GM18526 (cell line): ENCODE data around the gene ATP11A.

Source experiments
- POLR2A ChIP-seq: IDR thresholded peaks from 3 replicates; pipeline ENCODE4 v1.6.1; 2011; ENCODE audit not compliant: insufficient read length; ENCODE audit errors: extremely low read depth

Gene ATP11A

DNA sequence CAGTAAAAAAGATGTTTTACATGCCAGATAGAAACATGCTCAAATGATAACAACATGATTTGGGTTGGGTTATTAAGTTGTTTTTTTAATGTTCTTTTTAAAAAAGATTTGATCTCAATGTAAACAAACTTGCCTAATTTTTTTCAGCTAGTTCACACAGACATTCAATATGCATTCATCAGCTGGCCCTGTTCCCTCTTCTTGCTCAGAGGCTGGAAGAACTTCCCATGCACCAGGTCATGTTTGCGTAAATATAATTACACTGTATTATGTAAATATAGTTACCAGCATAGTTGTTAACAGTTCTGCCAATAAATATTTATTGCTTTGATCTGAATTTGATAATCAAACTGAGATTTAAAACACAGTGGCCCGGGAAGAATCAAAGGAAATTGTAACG, 70.6 kb downstream of the ATP11A start:
- no peak for TF ChIP-seq POLR2A

DNA sequence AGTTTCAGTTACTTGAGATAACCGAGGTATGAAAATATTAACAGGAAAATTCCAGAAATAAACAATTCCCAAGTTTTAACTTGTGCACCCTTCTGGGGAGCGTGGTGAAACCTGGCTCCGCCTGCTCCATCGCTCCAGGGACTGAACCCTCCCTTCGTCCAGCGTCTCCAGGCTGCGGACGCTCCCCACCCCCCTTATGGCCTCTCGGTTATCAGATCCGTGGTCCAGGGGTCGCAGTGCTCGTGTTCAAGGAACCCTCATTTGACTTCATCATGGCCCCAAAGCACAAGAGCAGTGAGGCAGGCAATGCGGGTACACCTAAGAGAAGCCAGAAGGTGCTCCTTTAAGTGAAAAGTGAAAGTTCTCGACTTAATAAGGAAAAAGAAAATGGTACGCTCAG, 71.1 kb downstream of the ATP11A start:
- no peak for TF ChIP-seq POLR2A

DNA sequence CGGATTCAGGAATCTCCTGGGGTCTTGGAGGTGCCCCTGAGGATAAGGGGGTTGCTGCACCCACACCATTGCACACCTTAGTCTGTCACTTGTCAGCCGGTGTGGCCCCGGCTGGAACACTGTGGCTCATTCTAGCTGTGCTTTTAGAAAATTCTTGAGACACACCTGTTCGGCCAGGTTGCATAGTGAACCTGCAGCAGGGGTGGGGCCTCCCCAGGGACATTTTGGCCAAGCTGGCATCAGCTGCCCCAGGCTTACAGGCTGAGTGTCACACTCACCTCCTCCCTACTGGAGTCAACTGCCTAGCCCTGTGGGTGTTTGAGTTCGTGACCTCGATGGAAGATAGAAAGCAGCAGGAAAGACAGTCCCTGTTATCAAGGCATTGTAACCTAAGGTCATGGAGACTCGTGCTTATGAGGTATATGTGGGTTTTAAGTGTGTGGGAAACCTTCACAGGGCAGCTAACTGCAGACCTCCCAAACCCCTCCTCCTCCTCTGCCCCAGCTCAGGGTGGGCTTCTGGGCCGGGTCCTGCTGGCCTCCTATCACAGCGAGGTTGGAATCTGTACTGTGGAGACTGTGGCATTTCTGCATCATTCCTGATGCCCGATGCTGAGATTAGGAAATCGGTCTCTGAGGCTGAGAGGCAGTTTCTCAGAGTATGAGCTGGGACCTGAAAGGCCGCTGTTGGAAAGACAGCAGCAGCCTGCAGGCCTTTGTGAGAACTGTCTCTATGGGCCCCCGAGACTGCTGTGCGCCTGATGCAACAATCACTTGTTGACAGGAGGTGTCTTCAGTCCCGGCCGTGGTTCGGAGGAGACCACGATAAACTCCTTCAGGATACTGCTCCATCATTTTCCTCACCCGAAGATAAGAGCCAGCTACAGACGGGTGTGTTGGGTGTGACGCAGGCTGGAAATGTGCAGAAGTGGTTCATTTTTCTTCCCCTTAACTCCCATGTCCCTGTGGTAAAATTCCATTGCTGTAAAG, 72.2 kb downstream of the ATP11A start:
- TF ChIP-seq POLR2A: no peak

DNA sequence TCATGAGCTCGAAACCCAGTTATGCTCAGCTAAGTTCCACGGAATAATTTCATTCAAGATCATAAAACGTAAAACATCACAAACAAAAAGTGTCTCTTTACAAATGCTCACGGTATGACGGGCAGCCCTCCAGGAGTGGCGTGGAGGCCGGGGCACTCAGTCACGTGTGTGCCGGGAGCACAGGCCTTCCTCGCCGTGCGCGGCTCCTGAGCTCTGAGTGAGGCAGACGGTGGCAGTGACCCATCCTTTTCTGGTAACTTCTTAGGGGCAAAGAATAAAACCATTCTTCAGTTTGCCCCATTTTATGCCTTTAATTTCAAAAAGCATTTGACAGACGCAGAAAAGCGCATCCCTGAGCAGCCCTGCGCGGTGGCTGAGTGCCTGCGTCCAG, 72.8 kb downstream of the ATP11A start:
- TF ChIP-seq POLR2A: no peak

DNA sequence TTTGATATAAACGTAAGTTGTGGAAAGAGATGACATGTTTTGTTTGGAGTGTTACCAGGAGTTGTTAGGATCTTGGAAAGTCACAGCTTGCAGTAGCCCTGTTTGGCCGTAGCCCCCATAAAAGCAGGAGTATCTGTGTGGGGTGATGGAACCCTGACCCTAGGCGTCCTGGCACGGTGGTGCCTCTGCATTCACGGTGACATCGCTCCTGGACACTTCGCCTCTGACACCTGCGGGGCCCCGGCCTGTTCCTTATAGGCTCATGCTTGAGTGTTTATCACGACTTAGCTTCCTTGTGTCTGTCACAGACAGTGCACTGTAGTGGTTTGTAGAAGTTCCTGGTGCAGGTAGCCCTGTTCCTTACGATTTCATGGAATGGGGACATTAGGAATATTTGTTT, 74.2 kb downstream of the ATP11A start:
- no peak for TF ChIP-seq POLR2A

- TF ChIP-seq POLR2A: no peak
Measured at GRCh38 chr13:112764864-112765561, 75.2 kb downstream of the ATP11A start.

- TF ChIP-seq POLR2A: no peak
Measured at GRCh38 chr13:112765731-112766130, 75.9 kb downstream of the ATP11A start.

- no peak for TF ChIP-seq POLR2A
Measured at GRCh38 chr13:112766336-112766735, 76.5 kb downstream of the ATP11A start.

DNA sequence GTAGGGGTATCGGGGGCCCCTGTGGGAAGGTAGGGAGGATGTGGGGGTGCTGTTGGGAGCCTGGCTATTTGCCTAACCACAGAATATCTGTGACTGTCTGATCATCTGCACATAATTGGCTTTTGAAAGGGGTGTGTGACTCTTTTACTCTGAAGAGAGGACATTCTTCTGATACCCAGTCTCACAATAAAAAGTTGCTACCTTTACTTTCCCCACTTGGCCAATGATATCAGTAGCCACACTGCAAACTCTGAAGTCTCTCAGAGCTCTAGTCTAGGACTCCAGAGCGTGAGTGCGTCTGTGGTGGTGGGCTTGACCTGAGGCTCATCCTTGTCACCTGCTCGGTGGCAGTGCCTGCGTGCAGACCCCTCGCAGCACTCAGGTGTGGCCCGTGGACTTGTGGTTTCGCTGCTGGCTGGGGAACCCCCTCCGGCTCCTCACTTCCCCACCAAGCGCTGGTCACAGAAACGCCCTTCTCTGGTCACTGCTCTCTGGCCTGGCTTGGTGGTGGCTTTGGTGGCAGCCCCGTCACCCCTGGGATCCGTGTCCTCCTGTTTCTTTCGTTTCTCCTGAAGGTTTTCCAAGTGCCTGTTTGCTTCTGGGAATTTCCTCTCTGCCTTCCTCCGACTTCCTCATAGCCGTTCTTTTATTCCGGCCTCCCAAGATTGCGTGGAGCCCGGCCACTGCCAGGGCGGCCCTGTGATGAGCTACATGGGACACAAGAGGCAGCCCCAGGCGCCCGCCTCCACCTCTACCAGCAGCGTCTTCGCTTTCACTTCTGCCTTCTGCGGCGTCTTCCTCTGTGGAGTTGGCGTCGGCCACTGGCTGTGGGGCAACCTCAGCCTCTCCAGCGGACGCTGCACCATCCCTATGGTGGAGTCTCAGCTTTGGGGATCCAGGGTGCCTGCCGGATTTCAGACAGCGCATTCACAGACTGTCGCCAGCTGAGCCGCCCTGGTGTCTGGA, 78.0 kb downstream of the ATP11A start:
- TF ChIP-seq POLR2A: no peak

DNA sequence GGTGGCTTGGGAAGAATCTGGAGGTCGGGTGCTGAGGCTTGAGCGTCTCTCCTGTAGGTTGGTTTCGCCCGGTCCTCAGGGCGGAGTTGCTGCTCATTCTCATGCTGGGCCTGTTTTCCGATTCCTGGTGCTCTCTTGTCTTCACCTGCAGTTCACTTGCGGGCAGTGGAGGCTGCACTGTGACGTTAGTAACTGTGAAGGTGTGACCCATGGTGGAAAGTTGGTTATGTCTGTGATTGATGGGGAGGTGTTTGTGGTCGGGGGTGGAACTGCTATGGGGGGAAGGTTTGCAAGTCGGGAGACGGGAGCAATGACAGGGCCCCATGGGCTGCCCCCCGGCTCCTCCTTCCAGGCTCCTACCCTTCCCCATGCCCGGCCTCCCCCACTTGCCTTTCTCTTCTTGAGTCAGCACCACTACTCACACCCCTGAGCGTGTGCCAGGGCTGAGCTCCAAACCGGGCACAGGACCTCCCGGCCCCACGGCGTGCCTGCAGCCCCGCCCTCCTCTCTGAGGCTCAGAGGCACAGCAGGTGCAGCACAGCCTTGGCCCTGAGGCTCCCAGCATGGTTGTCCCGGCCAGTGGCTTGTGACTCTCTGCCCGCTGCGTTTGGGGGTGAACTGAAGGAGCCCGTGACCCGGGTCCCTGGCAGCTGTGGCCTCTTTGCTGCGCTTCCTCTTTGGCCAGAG, 79.1 kb downstream of the ATP11A start:
- TF ChIP-seq POLR2A: no peak

DNA sequence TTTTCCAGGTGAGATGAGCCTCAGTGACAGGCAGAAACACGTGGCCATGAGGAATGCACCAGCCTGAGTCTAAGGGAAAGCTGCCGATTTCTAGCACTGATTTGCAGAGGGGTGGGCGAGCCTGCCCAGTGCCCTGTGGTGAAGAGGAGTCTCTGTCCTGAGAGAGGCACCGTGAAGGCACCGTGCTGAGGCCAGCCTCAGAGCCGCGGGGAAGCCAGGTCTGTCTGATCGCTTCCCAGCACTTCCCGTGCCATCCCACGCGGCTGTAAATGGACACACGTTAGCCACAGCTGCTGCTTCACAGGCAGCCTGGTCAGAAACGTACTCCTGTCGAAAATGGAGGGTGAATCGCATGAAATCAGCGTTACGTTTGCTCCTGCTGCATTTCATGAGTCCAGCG, 79.8 kb downstream of the ATP11A start:
- no peak for TF ChIP-seq POLR2A

DNA sequence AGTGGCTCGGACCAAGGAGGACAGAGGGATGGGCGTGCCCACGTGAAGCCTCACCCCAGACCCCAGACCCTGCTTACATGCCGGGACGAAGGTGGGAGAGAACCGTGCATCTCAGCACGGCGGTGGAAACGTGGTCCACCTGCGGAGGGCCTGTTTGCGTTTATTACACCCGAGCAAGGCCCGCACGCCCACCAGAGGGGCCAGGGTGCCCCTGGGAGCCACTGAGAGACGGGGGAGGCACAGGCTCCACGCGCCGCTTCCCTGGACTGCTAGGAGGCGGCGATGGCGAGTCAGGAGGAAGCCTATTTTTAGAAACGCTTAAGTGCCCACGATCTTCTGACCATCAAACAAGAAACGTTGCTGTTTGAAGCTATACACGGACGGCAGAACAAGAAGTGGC, 80.7 kb downstream of the ATP11A start:
- TF ChIP-seq POLR2A: no peak

GRCh38 chr13:112771139-112771876, 81.5 kb downstream of the ATP11A start:
- TF ChIP-seq POLR2A: no peak
